AML-193 (cell line): ENCODE data around the gene ASB16.
A peak's percentile ranks its signal among the peaks of the same experiment; 100 is the strongest.

ENCODE experiments used
- DNase-seq, 2 experiments: peaks; one replicate each; lab custom pipeline; 2025; lab: John Stamatoyannopoulos, UW

Gene ASB16

GRCh38 chr17:44222112-44222869 is 51.8 kb downstream of the ASB16 start:
- DNase-seq = peak; percentile 46 to 58

- no peak for DNase-seq
Measured at GRCh38 chr17:44223541-44224071, 53.1 kb downstream of the ASB16 start.
